Right lobe of liver (tissue), 5 donors: ENCODE data around the gene OR2J2. TPM values are rescaled to one million over a fixed set of nuclear protein-coding genes. Genes with fewer than 3 reads are reported as not detected.

Experiments used
- total RNA-seq, 6 experiments: library from RNA; depleted of rRNA in 2 of 6; stranded (reverse); fragments of >200 nt in 2 of 6; fragmentation: NEBNext Ultra II Directional in 3 of 6; extraction: Animal tissue kit (Norgen Biotek cat#: 25700) in 3 of 6; gene quantifications; one replicate each; pipeline versions ENCODE4 v1.1.0 to v1.2.4, GENCODE V29; 2016 to 2023
- donor health status: DM: no; HTN: no; CAD: no.
- donor health status: DM: no; HTN: no; CAD: no.
- donor health status: DM: no; HTN: yes; CAD: no.
- donor health status: DM: no; HTN: yes; CAD: no.

The OR2J2 gene
- total RNA-seq, 6 experiments from 2014 or later, result not detected

Other genes starting within 250 kb of the OR2J2 start
- 10 to 100 TPM; 31.5 to 54.8 (median 36.7) TPM for gene TRIM27, start 246.9 kb upstream of the OR2J2 start, total RNA-seq
- under 1 TPM; 0.18 to 0.62 (median 0.41) TPM for gene ZNF311, start 165.6 kb upstream of the OR2J2 start, total RNA-seq
- gene OR2W1, start 125.7 kb upstream of the OR2J2 start, total RNA-seq, result not detected
- not detected for gene OR2B3, start 83.6 kb upstream of the OR2J2 start, total RNA-seq
- gene OR2J1, start 71.4 kb upstream of the OR2J2 start, total RNA-seq, result not detected
- gene OR2J3, start 62.8 kb upstream of the OR2J2 start, total RNA-seq, result not detected
- not detected for gene OR14J1, start 130.8 kb downstream of the OR2J2 start, total RNA-seq
- not detected for gene OR5V1, start 198.0 kb downstream of the OR2J2 start, total RNA-seq
- gene OR12D3, start 204.4 kb downstream of the OR2J2 start, total RNA-seq, result not detected
- not detected for gene OR12D2, start 224.7 kb downstream of the OR2J2 start, total RNA-seq
- gene OR12D1, start 244.0 kb downstream of the OR2J2 start, total RNA-seq, result not detected